DMS79 treated with DMSO at 0.1 percent for 48 hours (cell line): ENCODE data around the gene TTLL9.
"Not testable (repeated sequence)": the region's sequence is repeated elsewhere in the genome, so short reads cannot be mapped to it uniquely, and the experiment has no call there.

Source experiments
- DNase-seq: peaks from one replicate; lab custom pipeline; 2025; lab: John Stamatoyannopoulos, UW

Gene TTLL9

DNA sequence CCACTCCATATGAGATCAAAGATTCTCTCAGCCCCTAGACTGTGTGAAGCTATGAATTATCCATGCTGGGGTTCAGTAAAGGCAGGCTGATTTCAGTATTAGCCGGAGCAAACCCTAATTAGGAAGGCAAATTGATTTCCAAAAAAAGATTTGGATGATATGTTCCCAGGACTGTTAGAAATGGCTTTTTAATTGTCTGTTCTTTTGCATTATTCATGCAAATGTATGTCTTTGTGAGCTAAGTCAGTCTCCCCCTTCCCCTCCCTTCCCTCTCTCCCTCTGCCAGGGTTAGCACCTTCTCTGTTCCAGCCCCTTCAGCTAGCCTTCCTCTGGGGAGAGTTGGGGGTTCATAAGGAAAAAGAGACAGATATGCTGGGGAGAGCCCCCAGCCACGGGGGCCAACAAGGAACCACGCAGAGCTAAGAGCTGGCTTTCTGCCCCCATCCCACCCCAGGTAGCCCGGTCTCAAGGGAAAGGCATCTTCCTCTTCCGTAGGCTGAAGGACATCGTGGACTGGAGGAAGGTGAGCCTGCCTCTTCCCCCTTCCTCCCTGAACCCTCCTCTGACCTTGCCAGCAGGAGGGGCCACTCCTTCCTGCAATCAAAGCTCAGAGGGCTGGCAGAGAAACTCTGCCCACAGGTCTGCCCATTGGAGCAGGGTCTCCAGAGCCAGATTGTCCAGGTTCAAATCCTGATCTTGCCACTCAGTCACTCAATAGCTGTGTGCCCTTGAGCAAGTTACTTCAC lies 49.1 kb downstream of the TTLL9 start:
- DNase-seq: no peak

DNA sequence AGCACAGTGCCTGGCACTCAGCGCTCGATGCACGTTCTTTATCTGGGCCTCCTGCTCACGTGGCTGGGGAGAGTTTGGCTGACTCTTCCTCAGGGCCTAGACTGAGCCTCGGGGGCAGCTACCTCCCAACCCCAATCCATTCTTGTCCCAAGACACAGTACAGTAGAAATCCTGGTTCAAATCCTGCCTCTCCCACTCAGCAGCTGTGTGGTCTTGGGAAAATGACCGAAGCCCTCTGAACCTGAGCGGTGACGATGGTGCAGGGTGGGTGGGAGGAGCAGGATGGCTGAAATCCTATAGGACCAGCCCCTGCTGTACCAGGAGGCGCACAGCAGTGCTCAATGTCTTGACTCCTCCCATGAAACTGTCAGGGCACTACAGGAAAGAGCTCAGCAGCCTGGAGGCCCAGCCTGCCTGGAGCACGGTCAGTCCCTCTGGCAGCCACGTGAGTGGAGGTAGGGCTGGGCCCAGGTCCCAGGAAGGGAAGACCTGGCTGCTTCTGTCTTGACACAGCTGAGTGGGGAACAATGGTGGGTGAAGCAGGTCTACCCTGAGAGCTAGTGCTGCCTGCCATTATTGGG lies 49.9 kb downstream of the TTLL9 start:
- no peak for DNase-seq

DNA sequence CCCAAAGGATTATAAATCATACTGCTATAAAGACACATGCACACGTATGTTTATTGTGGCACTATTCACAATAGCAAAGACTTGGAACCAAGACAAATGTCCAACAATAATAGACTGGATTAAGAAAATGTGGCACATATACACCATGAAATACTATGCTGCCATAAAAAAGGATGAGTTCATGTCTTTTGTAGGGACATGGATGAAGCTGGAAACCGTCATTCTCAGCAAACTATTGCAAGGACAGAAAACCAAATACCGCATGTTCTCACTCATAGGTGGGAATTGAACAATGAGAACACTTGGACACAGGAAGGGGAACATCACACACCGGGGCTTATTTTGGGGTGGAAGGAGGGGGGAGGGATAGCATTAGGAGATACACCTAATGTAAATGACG lies 51.0 kb downstream of the TTLL9 start:
- DNase-seq: not testable (repeated sequence)

DNA sequence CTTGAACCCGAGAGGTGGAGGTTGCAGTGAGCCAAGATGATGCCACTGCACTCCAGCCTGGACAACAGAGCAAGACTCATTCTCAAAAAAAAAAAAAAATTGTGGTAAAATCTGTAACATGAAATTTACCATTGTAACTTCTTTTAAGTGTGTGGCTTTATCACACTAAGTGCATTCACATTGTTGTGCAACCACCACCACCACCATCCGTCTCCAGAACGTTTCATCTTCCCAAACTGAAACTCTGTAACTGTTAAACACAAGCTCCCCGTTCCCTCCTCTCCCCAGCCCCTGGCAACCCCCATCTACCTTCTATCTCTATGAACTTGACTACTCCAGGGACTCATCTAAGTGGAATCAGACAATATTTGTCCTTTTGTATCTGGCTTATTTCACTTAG lies 51.7 kb downstream of the TTLL9 start:
- no peak for DNase-seq

DNA sequence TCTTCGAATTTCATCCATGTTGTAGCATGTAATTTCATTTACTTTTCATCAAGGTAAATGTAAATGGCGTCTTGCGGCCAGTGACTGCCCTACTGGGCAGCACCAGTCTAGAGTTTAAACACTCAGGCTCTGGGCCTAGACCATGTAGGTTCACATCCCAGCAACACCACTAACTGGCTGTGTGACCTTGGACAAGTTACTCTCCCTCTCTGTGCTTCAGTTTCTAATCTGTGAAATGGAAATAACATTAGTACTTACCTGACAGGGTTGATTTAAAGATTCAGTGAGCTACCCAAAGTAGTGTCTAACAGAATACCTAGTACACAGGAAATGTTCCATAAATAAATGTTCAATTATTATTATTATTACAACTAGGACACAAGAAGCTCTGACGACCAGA lies 52.2 kb downstream of the TTLL9 start:
- no peak for DNase-seq

DNA sequence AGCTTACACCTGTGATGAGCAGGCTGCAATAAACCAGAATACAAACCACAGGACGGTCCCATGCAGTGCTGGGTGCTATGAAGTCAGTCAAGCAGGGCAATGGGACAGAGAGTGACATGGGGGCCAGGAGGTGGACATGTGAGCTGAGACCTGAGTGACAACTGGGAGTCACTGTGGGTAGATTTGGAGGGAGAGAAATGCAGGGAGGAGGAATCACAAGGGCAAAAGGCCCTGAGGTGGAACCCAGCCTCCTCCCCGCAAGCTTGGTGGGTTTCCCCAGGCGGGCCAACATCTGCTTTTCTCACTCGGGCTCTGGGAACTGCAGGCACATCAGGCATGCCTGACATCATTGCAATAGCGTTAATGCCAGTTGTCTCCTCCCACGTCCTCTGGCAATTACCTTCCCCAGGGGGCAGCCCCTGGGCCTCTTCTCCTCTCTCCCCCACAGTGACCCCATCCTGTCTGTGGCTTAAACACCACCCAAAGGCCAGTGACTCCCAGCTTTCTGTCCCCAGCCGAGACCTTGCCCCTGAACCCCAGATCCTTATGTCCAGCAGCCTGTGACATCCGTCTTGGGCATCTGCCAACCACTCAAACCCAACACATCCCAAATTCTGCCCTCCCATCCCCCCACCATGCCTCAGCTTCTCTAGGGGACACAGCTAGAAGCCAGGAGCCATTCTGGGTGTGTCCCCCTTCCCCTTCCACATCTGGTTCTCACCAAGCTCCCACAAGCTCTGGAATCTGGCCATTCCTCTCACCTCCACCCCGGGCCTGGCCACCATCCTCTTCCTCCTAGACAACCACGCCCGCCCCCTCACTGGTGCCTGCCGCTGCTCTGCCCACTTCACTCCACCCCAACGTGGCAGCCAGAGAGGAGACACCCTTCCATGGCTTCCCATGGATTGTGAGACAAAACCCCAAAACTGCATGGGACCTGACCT lies 53.2 kb downstream of the TTLL9 start:
- no peak for DNase-seq

DNA sequence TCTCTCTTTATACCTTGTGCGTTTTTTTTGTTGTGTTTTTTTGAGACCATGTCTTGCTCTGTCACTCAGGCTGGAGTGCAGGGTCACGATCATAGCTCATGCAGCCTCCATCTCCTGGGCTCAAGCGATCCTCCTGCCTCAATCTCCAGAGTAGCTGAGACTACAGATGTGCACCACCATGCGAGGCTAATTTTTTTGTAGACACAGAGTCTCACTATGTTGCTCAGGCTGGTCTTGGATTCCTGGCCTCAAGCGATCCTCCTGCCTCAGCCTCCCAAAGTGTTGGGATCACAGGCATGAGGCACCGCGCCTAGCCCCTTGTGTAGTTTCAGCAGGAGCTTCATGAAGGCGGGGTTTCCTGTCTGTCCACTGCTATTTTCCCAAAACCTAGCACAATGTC lies 54.1 kb downstream of the TTLL9 start:
- no peak for DNase-seq

DNA sequence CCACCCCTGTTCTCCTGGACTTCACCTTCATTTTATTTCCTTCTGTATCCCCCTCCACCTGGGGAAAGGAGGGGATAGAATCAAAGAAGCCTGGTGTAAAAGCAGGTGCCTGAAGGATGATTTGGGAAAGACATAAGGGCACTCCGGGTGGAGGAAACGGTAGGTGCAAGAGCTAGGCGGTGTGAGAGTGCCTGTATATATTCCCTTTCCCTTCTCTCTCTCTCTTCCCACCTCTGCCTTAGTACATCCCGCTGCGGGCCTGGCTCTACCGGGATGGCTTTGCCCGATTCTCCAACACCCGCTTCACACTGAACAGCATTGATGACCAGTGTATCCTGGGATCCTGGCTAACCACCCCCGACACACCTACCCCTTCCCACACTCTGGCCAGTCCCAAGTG lies 55.2 kb downstream of the TTLL9 start:
- DNase-seq: no peak

DNA sequence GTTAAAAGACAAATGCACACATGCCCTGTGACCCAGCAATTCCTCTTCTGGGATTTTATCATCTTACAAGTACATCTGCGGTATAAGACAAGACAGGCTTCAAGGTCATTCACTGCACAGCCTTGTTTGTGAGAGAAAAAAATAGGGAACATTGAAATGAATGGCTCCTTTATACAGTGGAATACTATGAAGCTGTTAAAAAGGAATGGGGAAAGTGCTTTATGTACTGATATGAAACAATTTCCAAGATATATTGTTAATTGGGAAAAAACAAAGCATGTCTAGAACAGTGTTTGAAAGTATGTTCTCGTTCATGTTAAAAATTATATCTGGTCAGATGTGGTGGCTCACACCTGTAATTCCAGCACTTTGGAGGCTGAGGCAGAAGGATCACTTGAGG lies 56.1 kb downstream of the TTLL9 start:
- DNase-seq: no peak

DNA sequence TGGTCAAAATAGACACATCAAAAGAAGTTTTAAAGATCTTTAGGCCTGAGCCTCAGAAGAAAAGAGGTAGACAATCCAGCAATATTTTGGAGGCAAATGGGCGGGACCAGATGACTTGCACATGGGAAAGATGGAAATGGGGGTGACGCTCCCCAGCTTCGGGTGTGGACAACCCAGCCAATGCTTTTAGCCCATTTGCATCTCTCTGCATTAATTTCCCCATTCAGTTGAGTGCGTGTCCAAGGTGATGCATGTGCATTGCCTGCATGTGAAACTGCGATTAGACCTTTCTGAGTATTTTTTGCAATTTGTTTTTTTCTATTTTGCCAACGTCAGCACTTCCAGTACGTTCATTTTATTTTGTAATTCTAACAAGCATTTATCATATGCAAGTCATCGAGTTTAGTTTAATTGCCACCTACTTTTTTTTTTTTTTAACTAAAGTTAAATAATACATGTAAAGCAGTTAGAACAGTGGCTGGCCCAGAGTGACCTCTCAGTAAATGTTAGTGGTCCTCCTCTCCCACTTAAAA lies 57.3 kb downstream of the TTLL9 start:
- DNase-seq: no peak

DNA sequence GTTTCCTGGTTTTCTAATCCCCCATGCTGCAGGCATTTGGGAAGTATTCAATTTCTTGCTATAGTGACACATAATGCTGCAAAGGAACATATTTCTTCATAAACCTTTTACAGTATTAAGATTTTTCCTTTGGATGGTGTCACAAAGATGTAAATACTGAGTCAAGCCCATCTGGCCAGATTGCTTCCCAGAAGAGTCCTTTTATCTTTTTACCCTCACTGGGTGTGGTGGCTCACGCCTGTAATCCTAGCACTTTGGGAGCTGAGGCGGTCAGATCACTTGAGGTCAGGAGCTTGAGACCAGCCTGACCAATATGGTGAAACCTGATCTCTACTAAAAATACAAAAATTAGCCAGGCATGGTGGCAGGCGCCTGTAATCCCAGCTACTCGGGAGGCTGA lies 59.2 kb downstream of the TTLL9 start:
- not testable (repeated sequence) for DNase-seq

DNA sequence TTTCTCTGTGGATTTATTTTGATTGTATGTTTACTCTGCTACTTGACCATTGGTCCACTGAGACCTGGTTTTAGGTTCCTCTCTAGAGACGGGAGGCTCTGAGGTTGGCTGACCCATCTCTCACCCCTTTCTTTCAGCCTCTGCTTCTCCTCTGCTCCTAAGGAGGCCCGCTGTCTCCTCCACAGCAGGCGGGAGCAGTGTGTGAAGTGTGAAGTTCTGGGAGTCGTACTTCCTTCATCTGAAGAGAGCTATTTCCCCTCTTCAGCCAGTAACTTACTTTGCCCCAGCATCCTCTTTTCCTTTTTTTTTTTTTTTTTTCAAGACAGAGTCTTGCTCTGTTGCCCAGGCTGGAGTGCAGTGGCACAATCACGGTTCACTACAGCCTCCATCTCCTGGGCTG lies 60.3 kb downstream of the TTLL9 start:
- no peak for DNase-seq

DNA sequence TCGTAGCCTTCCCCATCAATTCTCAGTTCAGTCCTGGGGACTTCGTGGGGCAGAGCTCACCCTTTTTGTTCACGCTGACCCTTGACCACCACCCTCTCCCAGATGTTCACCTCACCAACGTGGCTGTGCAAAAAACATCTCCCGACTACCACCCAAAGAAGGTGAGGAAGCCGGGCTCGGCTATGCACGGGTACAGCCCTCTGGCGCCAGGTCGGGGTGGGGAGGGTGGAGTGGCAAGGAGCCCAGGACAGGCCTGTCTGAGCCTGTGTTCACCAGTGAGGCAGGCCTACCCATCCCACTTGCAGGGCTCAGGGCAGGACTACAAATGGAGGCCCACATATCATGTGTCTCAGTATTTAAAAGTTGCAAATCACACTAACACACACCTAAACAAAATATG lies 63.3 kb downstream of the TTLL9 start:
- DNase-seq: no peak

DNA sequence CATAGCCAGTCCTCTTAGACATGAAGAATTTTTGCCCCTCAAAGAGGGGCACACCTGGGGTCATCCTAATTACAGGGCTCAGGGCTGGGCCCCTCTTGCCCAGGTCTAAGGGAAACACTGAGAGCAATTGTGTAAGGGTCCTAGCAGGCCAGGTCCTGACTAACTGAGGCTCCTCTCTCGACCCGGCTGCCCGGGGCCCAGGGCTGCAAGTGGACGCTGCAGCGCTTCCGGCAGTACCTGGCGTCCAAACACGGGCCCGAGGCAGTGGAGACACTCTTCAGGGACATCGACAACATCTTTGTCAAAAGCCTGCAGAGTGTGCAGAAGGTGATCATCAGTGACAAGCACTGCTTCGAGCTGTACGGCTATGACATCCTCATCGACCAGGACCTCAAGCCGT lies 64.1 kb downstream of the TTLL9 start:
- DNase-seq: no peak

DNA sequence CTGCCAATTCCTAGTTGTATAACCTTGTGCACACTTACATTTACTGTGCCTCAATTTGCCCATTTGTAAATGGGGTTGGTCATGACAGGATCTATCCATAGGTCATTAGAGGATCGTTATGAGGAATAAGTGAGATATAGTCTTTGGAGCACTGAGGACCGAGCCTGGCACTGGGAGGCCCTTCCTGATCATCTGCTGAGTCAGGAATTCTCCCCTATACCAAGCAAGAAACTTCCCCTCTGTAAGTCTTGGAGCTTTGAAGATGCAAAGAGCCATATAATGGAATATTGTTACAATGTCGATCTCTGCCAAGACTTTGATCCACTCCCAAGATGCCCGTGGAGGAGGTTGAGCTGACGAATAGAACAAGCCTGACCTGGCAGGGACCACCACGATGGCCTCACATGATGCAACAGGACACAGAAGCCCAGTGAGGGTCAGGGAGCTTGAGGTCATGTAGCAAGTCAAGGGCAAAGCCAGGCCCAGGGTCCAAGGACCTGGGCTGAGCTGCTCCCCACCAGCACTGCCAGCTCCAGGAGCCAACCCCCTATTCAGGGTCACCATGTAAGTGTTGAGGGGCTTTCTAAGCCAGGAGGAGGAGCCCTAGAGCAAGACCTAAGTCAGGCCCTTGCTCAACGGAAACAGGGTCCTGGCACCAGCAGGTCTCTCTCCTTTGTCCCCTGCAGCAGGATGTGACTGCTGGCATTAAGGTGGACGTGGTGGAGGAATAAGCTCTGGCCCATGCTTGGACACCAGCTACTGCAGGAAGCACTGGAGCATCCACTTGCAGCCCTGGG lies 64.7 kb downstream of the TTLL9 start:
- DNase-seq: no peak

DNA sequence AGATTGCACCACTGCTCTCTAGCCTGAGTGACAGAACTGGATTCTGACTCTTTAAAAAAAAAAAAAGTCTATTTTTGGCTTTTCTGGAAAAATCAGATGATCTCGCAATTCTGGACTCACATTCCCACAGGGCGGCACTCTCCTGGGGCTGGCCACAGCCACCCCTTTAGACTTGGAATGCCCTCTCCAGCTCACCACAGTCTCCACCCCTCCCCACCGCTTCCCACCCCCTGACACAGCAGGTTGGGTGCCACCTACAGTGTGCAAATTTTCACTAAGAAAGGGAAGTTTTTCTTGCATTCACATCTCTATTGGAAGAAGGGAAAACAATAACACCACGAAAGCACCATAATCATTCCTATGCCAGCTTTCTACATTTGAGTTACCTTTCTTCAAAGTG lies 66.0 kb downstream of the TTLL9 start:
- DNase-seq: no peak

DNA sequence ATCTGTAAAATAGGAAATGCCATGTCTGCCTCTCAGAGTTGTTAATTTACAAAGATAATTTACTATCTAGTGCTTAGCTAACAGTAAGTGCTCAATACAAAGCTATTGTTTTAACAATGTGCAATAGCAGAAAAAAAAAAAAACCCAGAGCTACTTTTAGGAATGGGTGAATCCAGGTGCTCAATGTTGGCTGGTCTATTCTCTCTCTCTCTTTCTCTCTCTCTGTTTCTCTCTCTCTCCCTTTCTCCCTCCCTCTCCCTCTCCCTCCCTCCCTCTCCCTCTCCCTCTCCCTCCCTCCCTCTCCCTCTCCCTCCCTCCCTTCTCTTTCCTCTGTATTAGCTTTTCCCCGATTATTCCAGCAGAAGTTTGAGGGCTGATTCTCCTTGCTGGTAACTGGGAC lies 67.4 kb downstream of the TTLL9 start:
- DNase-seq: no peak

DNA sequence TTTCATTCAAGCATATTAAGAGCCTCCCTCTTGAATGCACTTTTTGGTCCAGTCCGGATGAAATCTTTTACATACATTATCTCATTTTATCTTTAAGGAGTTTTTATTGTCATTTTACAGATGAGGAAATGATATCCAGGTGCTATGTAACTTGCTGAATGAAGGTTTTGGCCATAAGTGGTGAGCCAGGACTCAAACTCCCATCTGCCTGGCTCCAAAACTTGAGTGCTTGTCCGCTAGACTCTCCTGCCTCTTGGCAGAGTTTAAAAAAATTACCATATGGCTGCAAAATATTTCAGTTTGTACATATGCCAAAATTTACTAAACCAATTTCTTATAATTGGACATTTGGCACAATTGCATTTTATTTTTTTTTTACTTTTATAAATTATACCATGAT lies 69.2 kb downstream of the TTLL9 start:
- no peak for DNase-seq

DNA sequence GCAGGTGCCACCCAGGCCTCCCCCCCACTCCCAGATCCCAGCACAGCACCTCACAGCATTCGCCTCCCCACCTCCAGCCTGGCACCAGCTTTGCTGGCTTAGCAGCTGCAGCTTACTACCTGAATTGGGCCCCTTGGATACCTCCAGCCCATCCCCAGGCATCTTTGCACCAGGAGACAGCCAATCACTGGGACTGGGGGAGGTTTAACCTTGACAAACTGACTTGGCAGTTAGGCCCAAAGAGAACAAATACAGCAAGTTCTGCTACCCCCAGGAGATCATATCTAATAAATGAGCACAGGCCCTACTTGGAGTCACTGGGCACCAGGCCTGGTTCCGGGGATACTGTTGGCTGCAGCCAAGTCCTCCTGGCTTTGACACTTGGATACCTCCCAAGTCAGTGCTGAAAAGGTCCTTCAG lies 72.6 kb downstream of the TTLL9 start:
- DNase-seq: no peak

DNA sequence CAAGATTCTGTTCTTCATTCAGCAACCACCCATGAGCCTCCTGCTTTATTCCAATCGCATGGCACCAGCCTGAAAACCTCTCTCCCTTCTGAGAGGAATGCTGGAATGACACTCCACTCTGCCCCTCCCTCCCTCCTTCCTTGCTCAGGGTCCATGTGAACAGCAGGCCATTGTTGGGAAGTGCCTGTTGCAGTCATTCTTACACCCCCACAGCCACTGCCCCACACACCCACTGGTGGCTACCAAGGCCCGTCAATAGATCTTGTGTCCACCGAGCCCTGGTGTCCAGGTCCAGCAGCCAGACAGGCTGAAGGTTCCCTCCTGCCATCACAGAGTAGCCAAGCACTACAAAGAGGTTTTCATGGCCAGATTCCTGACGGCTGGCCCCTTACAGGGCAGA lies 74.9 kb downstream of the TTLL9 start:
- DNase-seq: no peak

DNA sequence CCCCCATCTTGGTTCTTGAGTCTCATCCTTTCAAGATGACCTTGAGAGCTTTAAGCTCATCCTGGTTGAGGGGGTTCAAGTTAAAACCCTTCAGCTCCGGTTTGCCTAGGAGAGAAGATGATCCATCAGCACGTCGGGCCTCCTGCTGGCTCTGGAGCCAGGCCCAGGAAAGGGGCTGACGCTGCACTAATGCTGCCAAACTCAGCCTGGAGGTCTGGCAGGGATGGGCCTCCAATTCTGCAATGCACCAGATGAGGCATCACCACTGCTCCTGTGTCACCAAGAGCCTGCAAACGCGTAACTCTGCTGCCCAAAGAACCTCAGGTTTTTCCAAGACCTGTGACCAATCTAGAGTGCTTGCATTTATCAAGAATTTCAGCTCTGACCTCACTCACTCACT lies 75.4 kb downstream of the TTLL9 start:
- DNase-seq: no peak

DNA sequence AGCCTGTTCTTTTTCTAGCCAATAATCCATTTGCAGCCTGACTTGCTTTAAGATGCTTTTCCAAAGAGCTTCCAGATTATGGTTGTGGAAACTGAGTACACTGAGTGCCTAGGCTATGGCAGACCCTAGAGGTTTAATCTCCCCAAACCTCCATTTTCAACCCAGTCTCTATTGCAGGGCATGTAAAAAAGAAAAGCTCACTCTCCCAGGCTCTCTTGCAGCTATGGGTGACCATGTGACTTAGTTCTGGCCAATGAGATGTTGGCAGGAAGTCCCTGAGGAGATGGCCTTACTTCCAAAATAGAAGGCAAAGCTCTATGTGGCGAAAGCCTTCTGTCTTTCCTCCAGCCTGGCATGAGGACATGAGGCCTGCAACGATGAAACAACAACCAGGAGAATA lies 77.6 kb downstream of the TTLL9 start:
- no peak for DNase-seq
